GM13977 (cell line): ENCODE results near the gene RIGI.

Source experiments
- DNase-seq: peaks from one replicate; pipeline ENCODE4 v3.0.0; 2012; ENCODE audit warnings: low spot score
- CTCF ChIP-seq: IDR thresholded peaks from 2 replicates; pipeline ENCODE4 v1.5.1; 2012; ENCODE audit warnings: mild to moderate bottlenecking, control low read depth; ENCODE audit not compliant: insufficient read depth; ENCODE audit errors: extremely low read depth, missing control alignments
- in situ Hi-C: fragments of 300-500 bp; cut with MboI; formaldehyde crosslinking; loops from one replicate; pipeline ENCODE4 v1.12.0; 2022; ENCODE audit warnings: low sequenced_read_pairs, low pct_unique_long_range_greater_than_20kb, mixed read lengths, inconsistent platforms; ENCODE audit not compliant: unreplicated experiment

Gene RIGI

GRCh38 chr9:32526041-32526706 is at the start of gene RIGI:
Gene RIGI, minus strand, starts transcription at chr9:32526196. Its CDS starts 30 bp downstream, at chr9:32526166.
- peak; percentile 38 for DNase-seq
- peak; percentile 36 for TF ChIP-seq CTCF
- in situ Hi-C loops: no loop called here

GRCh38 chr9:32574858-32575257 is 48.9 kb upstream of the RIGI start:
- no peak for TF ChIP-seq CTCF
- DNase-seq: no peak
- in situ Hi-C loops: loop anchor here (5.0 to 25.0 kb wide), 3 partner anchors 113 to 400 kb away; partner anchors contain the start of gene ACO1

GRCh38 chr9:32573821-32574220 is 47.8 kb upstream of the RIGI start:
- TF ChIP-seq CTCF: no peak
- in situ Hi-C loops: loop anchor here (10.0 to 25.0 kb wide), 2 partner anchors 112 to 401 kb away; no protein-coding TSS in a partner anchor

GRCh38 chr9:32572900-32573523 is 47.0 kb upstream of the RIGI start, which contains the start of gene NDUFB6:
Gene NDUFB6, minus strand, starts transcription at chr9:32573159. Its CDS starts 99 bp downstream, at chr9:32573060.
- TF ChIP-seq CTCF: no peak

More at GRCh38 chr9:32573821-32574220, 47.8 kb upstream of the RIGI start:
- no peak for DNase-seq

GRCh38 chr9:32571969-32572899 is 46.2 kb upstream of the RIGI start:
- peak; percentile 76 for TF ChIP-seq CTCF
- in situ Hi-C loops: loop anchor here (10.0 to 25.0 kb wide), 2 partner anchors 110 to 403 kb away; no protein-coding TSS in a partner anchor
- peak; percentile 77 for DNase-seq

More at GRCh38 chr9:32572900-32573523, 47.0 kb upstream of the RIGI start, which contains the start of gene NDUFB6:
- peak; percentile 90 for DNase-seq
- in situ Hi-C loops: loop anchor here (10.0 to 25.0 kb wide), 2 partner anchors 111 to 402 kb away; no protein-coding TSS in a partner anchor

GRCh38 chr9:32570262-32570661 is 44.3 kb upstream of the RIGI start:
- no peak for DNase-seq
- in situ Hi-C loops: loop anchor here (10.0 to 25.0 kb wide), 2 partner anchors 108 to 405 kb away; no protein-coding TSS in a partner anchor
- TF ChIP-seq CTCF: no peak
